GM12875 (cell line): ENCODE data around the gene IGF2R.
"Not testable (repeated sequence)": the region's sequence is repeated elsewhere in the genome, so short reads cannot be mapped to it uniquely, and the experiment has no call there.

Experiments
- H3K4me3 ChIP-seq: one replicate; pipeline ENCODE4 v1.5.1; 2011; ENCODE audit warnings: low read depth, low read length, control low read depth
- CTCF ChIP-seq: IDR thresholded peaks from 2 replicates; pipeline ENCODE4 v1.5.1; 2011; ENCODE audit warnings: low read depth, mild to moderate bottlenecking, control low read depth, inconsistent platforms, low read length, moderate library complexity, borderline replicate concordance; ENCODE audit not compliant: insufficient read depth

Gene IGF2R

GRCh38 chr6:159963111-159963510 lies 5.8 kb upstream of the IGF2R start:
- TF ChIP-seq CTCF, result no peak
- no peak overlapping the region for H3K4me3 ChIP-seq

DNA sequence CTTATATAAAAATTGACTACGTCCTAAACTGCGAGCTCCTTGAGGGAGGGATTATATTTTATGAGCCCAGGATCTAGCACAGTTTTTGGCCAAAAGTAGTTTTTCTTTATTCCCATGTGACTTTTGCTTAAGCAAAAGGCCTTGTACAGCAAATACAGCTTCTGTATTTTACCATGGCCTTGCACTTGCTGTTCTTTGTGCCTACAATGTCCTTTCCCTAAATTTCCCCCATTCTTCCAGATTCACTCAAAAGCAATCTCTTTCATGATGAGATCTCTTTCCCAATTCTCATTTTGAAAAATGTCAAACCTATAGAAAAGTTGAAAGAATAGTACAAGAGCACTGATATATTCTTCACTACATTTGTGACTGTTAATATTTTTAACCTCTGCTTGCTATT lies 4.8 kb upstream of the IGF2R start:
- TF ChIP-seq CTCF, result no peak
- no peak overlapping the region for H3K4me3 ChIP-seq

GRCh38 chr6:159966339-159966738 lies 2.5 kb upstream of the IGF2R start:
- H3K4me3 ChIP-seq, result no peak overlapping the region
- no peak for TF ChIP-seq CTCF

GRCh38 chr6:159966981-159967380 lies 1.9 kb upstream of the IGF2R start:
- no peak for TF ChIP-seq CTCF
- no peak overlapping the region for H3K4me3 ChIP-seq

GRCh38 chr6:159967621-159968020 lies 1.3 kb upstream of the IGF2R start:
- not testable (repeated sequence) for H3K4me3 ChIP-seq

DNA sequence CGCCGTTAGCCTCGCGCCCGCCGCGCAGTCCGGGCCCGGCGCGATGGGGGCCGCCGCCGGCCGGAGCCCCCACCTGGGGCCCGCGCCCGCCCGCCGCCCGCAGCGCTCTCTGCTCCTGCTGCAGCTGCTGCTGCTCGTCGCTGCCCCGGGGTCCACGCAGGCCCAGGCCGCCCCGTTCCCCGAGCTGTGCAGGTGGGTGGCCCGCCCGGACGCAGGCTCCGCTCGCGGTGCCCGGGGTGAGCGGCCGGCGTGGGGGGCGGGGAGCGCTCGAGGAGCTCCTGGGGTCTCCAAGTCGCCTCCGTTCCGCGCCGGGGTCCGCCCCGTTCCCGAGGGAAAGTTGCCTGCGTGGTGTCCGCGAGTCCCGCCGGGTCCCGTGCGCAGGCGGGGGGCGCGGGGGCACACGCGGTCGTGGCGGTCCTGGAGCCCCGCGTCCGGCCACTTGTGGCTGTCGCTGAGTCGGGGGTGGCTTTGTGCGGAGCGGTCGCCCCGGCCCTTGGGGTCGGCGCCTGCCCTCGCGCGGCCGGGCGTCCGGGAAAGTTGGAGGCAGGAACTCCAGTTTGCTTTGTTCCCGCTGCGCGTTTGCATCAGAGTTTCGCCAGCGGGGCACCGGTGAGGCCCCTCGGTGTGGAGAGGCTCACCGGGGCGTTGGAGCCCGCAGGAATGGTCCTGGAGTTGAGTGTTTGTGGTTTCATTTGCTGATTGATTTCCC lies 476 bp downstream of the IGF2R start:
- no peak for TF ChIP-seq CTCF
- H3K4me3 ChIP-seq, result peak overlapping the region; percentile 73

DNA sequence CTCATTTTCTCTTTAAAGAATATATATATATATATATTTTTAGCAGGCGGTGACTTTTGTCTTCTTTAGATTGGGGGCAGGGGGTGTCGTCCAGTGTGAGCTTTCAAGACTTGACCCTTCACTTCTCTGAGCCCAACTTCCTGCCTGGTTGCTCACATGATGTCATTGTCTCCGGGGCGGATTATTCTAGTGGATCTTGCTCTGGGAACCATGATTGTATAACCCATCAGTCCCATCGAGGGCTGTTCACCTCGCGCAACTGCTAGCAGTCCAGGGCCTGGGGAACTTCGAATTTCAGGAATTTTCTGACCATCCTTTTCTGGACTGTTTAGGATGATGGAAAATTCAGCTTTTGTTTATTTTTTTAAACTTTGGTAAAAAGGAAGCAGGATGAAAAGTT lies 1.0 kb downstream of the IGF2R start:
- TF ChIP-seq CTCF, result no peak
- peak overlapping the region; percentile 73 for H3K4me3 ChIP-seq

DNA sequence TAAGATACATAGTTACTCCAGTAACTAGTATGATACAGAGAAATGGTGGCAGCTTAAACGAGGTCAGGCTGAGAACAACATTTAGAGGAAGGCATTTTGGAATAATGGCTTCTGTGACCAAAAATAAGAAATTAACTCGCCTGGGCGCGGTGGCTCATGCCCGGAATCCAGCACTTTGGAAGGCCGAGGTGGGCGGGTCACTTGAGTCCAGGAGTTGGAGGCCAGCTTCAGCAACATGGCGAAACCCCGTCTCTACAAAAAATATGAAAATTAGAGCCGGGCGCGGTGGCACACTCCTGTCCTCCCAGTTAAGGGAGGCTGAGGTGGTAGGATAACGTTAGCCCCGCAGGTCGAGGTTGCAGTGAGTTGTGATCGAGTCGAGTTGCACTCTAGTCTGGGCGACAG lies 1.8 kb downstream of the IGF2R start:
- TF ChIP-seq CTCF, result no peak
- no peak overlapping the region for H3K4me3 ChIP-seq
